Activated naive CD4-positive, alpha-beta T cell treated with anti-CD3 and anti-CD28 coated beads for 36 hours (primary cell): Measurements from ENCODE around the gene KCNQ4. TPM values are rescaled to one million over a fixed set of nuclear protein-coding genes. Genes with fewer than 3 reads are reported as not detected.

Experiments
- CTCF ChIA-PET: fragments of 350-600 bp; sonication (Branson Sonifier 250); formaldehyde crosslinking; loops from one replicate; lab custom pipeline; 2021; ENCODE audit warnings: antibody characterized with exemption; lab: Charles Lee
- DNase-seq: peaks from one replicate; pipeline ENCODE4 v3.0.0-alpha.2; 2020
- H3K27ac Mint-ChIP-seq: one replicate; pipeline ENCODE4 v1.8.0; 2021; ENCODE audit warnings: mild to moderate bottlenecking, mixed read lengths
- H3K27me3 Mint-ChIP-seq: one replicate; pipeline ENCODE4 v1.8.0; 2021; ENCODE audit warnings: low read depth, mixed read lengths
- H3K36me3 Mint-ChIP-seq: one replicate; pipeline ENCODE4 v1.8.0; 2021; ENCODE audit warnings: low read depth, mixed read lengths
- H3K4me1 Mint-ChIP-seq: one replicate; pipeline ENCODE4 v1.8.0; 2021; ENCODE audit warnings: low read depth, mixed read lengths
- H3K4me3 Mint-ChIP-seq: one replicate; pipeline ENCODE4 v1.8.0; 2021; ENCODE audit warnings: mild to moderate bottlenecking, moderate library complexity, mixed read lengths
- H3K9me3 Mint-ChIP-seq: one replicate; pipeline ENCODE4 v1.8.0; 2021; ENCODE audit warnings: mixed read lengths
- intact Hi-C: fragments of 100-400 bp; cut with micrococcal nuclease; formaldehyde crosslinking; loops from one replicate; pipeline ENCODE4 v1.15.1; 2023
- microRNA-seq: library from miRNA; unstranded; fragments of <30 nt; microRNA quantifications from one replicate; pipeline ENCODE4 v1.2.0, GENCODE V29; 2022; ENCODE audit warnings: borderline microRNAs expressed, borderline replicate concordance
- total RNA-seq, 2 experiments: library from RNA; stranded (reverse); gene quantifications; one replicate each; pipeline ENCODE4 v1.2.3, GENCODE V29; 2021

Gene KCNQ4
- total RNA-seq, 2 experiments from 2014 or later, result 0.49 to 0.50 TPM

DNA sequence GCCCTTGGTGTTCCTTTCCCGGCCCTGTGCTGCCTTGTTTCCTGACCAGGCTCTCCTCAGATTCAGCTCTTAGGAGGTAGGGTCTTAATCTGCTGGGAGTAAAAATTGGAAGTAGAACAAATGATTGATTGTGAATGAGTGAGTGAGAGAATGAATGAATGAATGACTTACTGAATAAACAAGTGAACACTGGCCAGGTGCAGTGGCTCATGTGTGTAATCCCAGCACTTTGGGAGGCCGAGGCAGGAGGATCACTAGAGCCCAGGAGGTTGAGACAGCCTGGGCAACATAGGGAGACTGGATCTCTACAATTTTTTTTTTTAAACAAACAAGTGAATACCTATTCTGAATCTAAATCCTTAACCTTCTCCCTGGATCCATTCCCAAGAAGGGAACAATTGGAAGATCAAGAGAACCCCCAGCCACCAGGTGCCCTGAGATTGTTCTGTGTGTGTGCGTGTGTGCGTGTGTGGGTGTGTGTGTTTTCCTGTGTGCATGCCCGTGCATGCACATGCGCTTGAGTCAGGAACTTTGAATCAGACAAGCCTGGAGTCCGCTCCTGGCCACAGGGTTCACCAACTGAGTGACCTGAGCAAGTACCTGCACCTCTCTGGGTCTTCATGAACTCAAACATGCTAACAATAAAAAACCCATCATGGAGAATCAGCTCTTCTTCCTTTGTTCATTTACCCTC lies 102.9 kb downstream of the KCNQ4 start:
- CTCF ChIA-PET, result no interaction called here
- intact Hi-C loops, result no loop called here
- peaks cover 3% of the 10 kb centered on the region for H3K4me1 Mint-ChIP-seq
- DNase-seq, result no peak
- peaks cover 35% of the 10 kb centered on the region for H3K27me3 Mint-ChIP-seq
- no peak overlapping the region for H3K27ac Mint-ChIP-seq
- no peaks in the 10 kb centered on the region for H3K9me3 Mint-ChIP-seq
- no peak overlapping the region for H3K4me3 Mint-ChIP-seq
- no peaks in the 10 kb centered on the region for H3K36me3 Mint-ChIP-seq

DNA sequence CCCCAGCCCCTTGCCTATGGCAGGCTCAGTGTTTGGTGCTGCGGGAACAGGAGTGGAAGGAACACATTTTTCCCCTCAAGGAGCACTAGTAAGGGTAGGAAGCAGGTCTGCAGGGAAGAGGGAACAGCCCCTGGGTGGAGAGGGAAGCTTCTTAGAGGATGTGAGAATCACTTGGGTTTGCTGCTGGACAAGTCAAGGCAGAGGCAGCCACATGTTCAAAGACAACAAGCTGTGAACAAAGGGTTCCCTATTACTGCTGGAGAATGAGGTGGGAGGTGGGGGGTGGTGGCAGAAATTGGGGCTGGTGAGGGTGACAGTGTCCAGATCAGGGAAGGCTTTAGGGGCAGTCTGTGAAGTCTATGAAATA lies 103.4 kb downstream of the KCNQ4 start:
- Mint-ChIP-seq H3K27ac (no peak overlapping the region), H3K4me1 (peaks cover 3% of the 10 kb centered on the region), H3K27me3 (peaks cover 31% of the 10 kb centered on the region), H3K4me3 (no peak overlapping the region), H3K36me3 (no peaks in the 10 kb centered on the region), H3K9me3 (no peaks in the 10 kb centered on the region)
- intact Hi-C loops, result no loop called here
- no peak for DNase-seq
- CTCF ChIA-PET, result no interaction called here

GRCh38 chr1:40887652-40888051 lies 104.1 kb downstream of the KCNQ4 start:
- Mint-ChIP-seq H3K27ac (no peak overlapping the region), H3K4me1 (peaks cover 3% of the 10 kb centered on the region), H3K27me3 (peaks cover 30% of the 10 kb centered on the region), H3K36me3 (no peaks in the 10 kb centered on the region), H3K9me3 (no peaks in the 10 kb centered on the region), H3K4me3 (no peak overlapping the region)
- intact Hi-C loops, result no loop called here
- CTCF ChIA-PET, result no interaction called here
- DNase-seq, result no peak

Small RNA genes lying within 50 kb of the gene (microRNA-seq; reads per million reads assigned to microRNA genes)
- gene MIR30C1 (85.0 reads per million, percentile 56 among the genes with 10 or more reads in this experiment), gene MIR30E (9,342 reads per million, percentile 96 among the genes with 10 or more reads in this experiment)

Other genes starting within 250 kb of the KCNQ4 start
- gene RIMS3, start 118.1 kb upstream of the KCNQ4 start, total RNA-seq, result 1 to 10 TPM; 3.6 to 3.7 TPM
- gene NFYC, start 92.1 kb upstream of the KCNQ4 start, total RNA-seq, result 10 to 100 TPM; 53.5 to 63.1 TPM
- 1 to 10 TPM; 2.4 TPM for gene CITED4, start 78.6 kb downstream of the KCNQ4 start, total RNA-seq
- gene CTPS1, start 195.9 kb downstream of the KCNQ4 start, total RNA-seq, result 10 to 100 TPM; 74.9 to 75.1 TPM
- under 1 TPM; 0.10 to 0.12 TPM for gene SLFNL1, start 237.9 kb downstream of the KCNQ4 start, total RNA-seq